ENCODE measurements around the gene VSTM2L.
"Not testable (repeated sequence)": the region's sequence is repeated elsewhere in the genome, so short reads cannot be mapped to it uniquely, and the experiment has no call there.

VSTM2L gene

DNA sequence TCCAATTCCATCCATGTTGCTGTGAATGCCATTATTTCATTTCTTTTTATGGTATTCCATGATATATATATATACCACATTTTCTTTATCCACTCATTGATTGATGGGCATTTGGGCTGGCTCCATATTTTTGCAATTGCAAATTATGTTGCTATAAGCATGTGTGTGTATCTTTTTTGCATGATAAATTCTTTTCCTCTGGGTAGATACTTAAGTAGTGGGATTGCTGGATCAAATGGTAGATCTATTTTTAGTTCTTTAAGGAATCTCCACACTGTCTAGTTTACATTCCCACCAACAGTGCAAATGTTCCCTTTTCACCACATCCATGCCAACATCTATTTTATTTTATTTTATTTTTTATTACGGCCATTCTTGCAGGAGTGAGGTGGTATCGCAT, 60.6 kb downstream of the VSTM2L start:
- not testable (repeated sequence) for H3K27ac ChIP-seq (ENCODE audit: low read depth in 2 of 2, low read length in 2 of 2); H3K9me3 ChIP-seq (ENCODE audit: control insufficient read depth in 2 of 2, low read length in 2 of 2); H3K9ac ChIP-seq (ENCODE audit: low read depth in 1 of 2, low read length in 2 of 2); H3K27me3 ChIP-seq (ENCODE audit: control insufficient read depth in 2 of 2, insufficient read depth in 2 of 2, low read length in 2 of 2); H3K4me1 ChIP-seq (ENCODE audit: control insufficient read depth in 2 of 2, insufficient read depth in 2 of 2, low read length in 2 of 2); H3K36me3 ChIP-seq (ENCODE audit: control insufficient read depth in 2 of 2, insufficient read depth in 2 of 2, low read length in 2 of 2); H3K4me3 ChIP-seq (ENCODE audit: low read length in 2 of 2)

DNA sequence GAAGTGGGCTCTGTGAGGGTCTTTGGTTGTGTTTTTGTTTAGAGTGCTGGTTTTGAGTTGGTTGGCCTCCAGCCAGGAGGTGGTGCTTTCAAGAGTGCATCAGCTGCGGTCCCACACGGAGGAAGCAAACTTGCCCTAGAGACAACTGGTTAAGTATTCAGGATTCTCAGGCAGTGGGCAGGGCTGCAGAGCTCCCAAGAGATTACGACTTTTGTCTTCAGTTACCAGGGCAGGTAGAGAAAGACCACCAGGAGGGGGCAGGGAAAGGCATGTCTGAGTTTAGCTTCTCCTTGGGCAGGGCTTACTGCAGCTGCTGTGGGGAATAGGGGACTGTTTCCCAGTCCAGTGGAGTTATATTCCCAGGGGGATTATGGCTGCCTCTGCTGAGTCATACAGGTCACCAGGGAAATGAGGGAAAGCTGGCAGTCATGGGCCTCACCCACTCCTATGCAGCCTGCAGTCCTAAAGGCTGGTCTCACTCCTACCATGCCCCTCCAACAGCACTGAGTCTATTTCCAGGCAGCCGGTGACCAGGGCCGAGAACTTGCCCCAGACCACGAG, 66.0 kb downstream of the VSTM2L start:
- Histone ChIP-seq H3K27ac (ENCODE audit: low read depth in 2 of 2, low read length in 2 of 2) (no peak overlapping the region), H3K4me3 (ENCODE audit: low read length in 2 of 2) (no peak overlapping the region), H3K4me1 (ENCODE audit: control insufficient read depth in 2 of 2, insufficient read depth in 2 of 2, low read length in 2 of 2) (no peaks in the 10 kb centered on the region), H3K27me3 (ENCODE audit: control insufficient read depth in 2 of 2, insufficient read depth in 2 of 2, low read length in 2 of 2) (no peaks in the 10 kb centered on the region), H3K9ac (ENCODE audit: low read depth in 1 of 2, low read length in 2 of 2) (no peak overlapping the region), H3K9me3 (ENCODE audit: control insufficient read depth in 2 of 2, low read length in 2 of 2) (no peaks in the 10 kb centered on the region), H3K36me3 (ENCODE audit: control insufficient read depth in 2 of 2, insufficient read depth in 2 of 2, low read length in 2 of 2) (no peaks in the 10 kb centered on the region)

DNA sequence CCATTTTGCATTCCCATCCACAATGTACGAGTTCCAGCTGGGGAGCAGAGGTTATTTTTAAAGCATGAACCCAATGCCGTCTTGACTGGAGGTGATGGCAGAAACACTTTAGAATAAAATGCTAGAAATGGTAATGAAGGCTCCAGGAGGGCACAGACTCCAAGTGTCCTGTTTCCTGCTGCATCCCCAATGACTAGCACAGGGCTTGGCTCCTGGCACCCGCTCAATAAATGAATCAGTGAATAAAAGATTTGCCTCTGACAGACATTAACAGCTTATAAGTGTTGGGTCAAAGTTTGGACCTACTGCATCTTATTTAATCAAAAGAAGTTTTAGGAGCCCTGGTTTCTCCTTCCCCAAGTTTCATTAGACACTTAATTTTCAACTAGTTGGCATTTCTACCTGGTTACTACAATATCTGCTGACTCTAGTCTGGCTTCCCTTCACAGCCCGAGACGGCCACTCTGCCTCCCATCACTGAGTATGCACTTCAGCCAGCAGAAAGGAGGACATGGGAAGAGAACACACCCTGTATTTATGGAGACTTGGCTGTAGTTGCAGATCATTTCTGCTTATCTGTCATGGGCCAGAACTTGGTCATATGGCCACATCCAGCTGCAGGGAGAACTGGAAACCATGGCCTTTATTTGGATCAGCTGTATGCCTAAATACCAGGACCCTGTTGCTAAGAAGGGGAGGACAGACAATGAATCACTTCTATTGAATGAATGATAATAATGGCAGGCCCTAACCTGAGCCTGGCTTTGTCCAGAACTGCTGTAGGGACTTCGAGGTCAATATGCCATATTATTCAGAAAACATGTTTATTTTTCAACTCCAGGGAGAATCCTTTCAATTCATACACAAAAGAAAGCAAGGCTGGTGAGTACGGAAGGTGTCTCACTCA, 67.3 kb downstream of the VSTM2L start:
- no peak overlapping the region for H3K9ac ChIP-seq (ENCODE audit: low read depth in 1 of 2, low read length in 2 of 2)
- no peaks in the 10 kb centered on the region for H3K36me3 ChIP-seq (ENCODE audit: control insufficient read depth in 2 of 2, insufficient read depth in 2 of 2, low read length in 2 of 2)
- H3K27ac ChIP-seq (ENCODE audit: low read depth in 2 of 2, low read length in 2 of 2): no peak overlapping the region
- H3K4me3 ChIP-seq (ENCODE audit: low read length in 2 of 2): no peak overlapping the region
- no peaks in the 10 kb centered on the region for H3K27me3 ChIP-seq (ENCODE audit: control insufficient read depth in 2 of 2, insufficient read depth in 2 of 2, low read length in 2 of 2)
- H3K9me3 ChIP-seq (ENCODE audit: control insufficient read depth in 2 of 2, low read length in 2 of 2): no peaks in the 10 kb centered on the region
- H3K4me1 ChIP-seq (ENCODE audit: control insufficient read depth in 2 of 2, insufficient read depth in 2 of 2, low read length in 2 of 2): no peaks in the 10 kb centered on the region

DNA sequence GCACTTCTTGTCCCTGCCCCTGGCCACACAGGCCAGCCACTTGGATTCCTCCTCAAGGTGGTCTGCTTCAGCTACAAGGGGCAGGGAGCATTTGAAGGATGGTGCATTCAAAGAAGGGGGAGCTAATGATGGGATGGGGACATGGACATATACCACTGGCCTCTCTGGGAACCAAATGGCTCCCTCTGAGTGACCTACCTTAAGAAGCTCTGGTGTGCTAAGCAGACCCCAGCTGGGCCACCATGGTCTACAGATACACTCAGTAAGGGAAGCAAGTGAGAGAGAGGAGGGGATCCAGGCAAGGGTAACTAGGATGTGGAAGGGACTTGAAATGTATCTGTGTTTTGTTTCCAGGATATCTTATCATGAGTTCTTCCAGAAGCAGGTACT, 67.9 kb downstream of the VSTM2L start:
- Histone ChIP-seq H3K9me3 (ENCODE audit: control insufficient read depth in 2 of 2, low read length in 2 of 2) (no peaks in the 10 kb centered on the region), H3K4me1 (ENCODE audit: control insufficient read depth in 2 of 2, insufficient read depth in 2 of 2, low read length in 2 of 2) (no peaks in the 10 kb centered on the region), H3K36me3 (ENCODE audit: control insufficient read depth in 2 of 2, insufficient read depth in 2 of 2, low read length in 2 of 2) (no peaks in the 10 kb centered on the region), H3K27ac (ENCODE audit: low read depth in 2 of 2, low read length in 2 of 2) (no peak overlapping the region), H3K27me3 (ENCODE audit: control insufficient read depth in 2 of 2, insufficient read depth in 2 of 2, low read length in 2 of 2) (no peaks in the 10 kb centered on the region), H3K9ac (ENCODE audit: low read depth in 1 of 2, low read length in 2 of 2) (no peak overlapping the region), H3K4me3 (ENCODE audit: low read length in 2 of 2) (no peak overlapping the region)

DNA sequence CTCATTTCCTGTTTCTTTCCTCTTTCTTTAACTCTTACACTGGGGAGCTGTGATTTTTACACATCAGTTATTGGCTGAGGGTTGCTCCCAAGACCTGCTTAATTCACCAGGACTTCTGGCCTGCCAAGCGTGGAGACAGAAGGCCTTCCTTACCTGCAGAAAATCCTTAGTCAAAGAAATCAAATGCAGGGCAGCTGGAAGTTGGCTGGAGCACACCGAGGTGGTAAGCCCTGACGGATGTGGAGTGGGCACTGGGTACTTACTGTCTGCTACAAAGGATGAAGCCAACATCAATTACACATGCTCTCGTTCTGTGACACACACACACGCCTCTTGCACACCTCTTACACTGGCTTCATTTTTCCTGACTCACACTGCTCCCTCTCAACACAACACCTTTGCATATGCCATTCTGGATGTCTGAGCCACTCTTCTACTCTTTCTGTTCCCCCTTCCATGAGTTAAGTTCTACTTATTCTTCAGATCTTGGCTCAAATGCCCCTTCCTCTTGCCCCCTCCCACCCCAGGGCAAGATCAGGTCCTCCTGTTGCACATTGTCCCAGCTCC, 68.7 kb downstream of the VSTM2L start:
- no peak overlapping the region for H3K27ac ChIP-seq (ENCODE audit: low read depth in 2 of 2, low read length in 2 of 2)
- H3K4me1 ChIP-seq (ENCODE audit: control insufficient read depth in 2 of 2, insufficient read depth in 2 of 2, low read length in 2 of 2): no peaks in the 10 kb centered on the region
- H3K27me3 ChIP-seq (ENCODE audit: control insufficient read depth in 2 of 2, insufficient read depth in 2 of 2, low read length in 2 of 2): no peaks in the 10 kb centered on the region
- no peak overlapping the region for H3K4me3 ChIP-seq (ENCODE audit: low read length in 2 of 2)
- H3K9ac ChIP-seq (ENCODE audit: low read depth in 1 of 2, low read length in 2 of 2): no peak overlapping the region
- no peaks in the 10 kb centered on the region for H3K36me3 ChIP-seq (ENCODE audit: control insufficient read depth in 2 of 2, insufficient read depth in 2 of 2, low read length in 2 of 2)
- no peaks in the 10 kb centered on the region for H3K9me3 ChIP-seq (ENCODE audit: control insufficient read depth in 2 of 2, low read length in 2 of 2)

DNA sequence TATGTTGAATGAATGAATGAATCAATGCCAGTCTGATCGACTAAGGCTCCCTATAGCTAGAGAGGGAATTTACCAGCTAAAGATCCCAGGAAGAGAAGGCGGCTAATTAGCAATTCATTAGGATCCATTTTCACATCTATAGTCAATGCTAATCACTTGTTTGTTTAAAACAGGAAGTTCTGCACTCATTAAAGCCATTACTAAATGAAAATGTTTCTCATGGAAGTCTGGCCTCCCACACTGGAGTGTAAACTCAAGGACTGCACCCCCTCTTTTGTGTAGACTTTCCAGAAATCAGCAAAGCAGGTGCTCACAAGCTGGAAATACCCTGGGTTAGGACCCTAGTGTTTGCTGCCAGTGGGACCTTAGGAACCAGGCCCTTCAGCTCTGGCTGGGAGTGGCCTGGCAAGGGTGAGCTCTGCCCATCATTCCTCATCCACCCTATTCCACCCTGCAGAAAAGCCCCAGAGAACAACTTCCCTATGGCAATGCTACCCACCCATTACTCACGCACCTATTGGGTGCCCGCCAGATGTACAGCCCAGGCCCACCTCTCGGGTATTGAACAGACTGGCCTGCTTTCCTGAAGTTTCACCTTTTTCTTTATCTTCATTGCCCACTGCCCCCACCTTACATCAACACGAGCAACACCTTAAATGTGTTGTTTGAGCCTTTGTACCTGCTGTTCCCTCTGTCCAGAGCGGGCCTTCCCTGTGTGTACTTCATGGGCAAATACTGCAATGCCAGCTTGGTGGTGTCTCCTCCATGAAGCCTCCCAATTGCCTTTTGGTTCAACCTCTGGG, 69.5 kb downstream of the VSTM2L start:
- Histone ChIP-seq H3K4me1 (ENCODE audit: control insufficient read depth in 2 of 2, insufficient read depth in 2 of 2, low read length in 2 of 2) (no peaks in the 10 kb centered on the region), H3K9me3 (ENCODE audit: control insufficient read depth in 2 of 2, low read length in 2 of 2) (no peaks in the 10 kb centered on the region), H3K4me3 (ENCODE audit: low read length in 2 of 2) (no peak overlapping the region), H3K27ac (ENCODE audit: low read depth in 2 of 2, low read length in 2 of 2) (no peak overlapping the region), H3K36me3 (ENCODE audit: control insufficient read depth in 2 of 2, insufficient read depth in 2 of 2, low read length in 2 of 2) (no peaks in the 10 kb centered on the region), H3K9ac (ENCODE audit: low read depth in 1 of 2, low read length in 2 of 2) (no peak overlapping the region), H3K27me3 (ENCODE audit: control insufficient read depth in 2 of 2, insufficient read depth in 2 of 2, low read length in 2 of 2) (no peaks in the 10 kb centered on the region)

DNA sequence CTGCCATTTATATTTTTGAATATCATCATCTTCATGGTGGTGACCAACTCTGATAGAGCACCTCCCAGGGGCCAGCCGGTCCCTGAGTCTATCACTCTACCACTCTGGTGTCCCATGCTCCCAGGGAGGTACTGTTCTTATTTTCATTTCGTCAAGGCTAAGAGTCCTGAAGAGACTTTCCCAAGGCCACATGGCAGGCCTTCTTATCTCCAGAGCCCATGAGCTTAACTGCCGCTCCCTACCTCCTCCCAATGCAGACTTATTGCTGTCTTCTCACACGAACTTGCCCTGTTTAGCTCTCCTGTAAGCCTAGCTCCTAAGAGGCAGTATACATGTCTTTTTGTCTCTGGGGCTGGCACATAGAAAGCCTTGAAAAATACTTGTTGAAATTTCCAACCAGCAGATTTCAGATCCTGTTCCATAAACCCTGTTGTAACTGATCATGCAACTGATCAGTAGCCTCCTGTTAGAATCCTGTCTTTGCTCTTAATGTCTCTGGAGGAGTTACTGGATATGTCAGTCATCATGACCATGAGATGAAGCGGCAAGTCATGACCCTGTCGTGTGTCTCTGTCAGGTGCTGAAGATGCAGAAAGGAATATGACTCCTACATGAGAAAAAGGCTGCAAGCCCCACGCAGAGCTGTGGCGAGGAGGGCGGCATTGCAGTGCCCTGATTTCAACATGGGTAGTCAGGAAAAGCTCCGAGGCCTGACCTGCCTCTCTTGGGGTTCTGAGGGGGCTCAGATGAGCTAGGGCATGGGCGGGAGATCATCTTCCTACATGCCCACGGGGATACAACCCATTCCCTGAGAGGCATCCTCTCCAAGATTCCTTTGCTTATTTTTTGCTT, 70.4 kb downstream of the VSTM2L start:
- no peaks in the 10 kb centered on the region for H3K9me3 ChIP-seq (ENCODE audit: control insufficient read depth in 2 of 2, low read length in 2 of 2)
- no peak overlapping the region for H3K4me3 ChIP-seq (ENCODE audit: low read length in 2 of 2)
- no peaks in the 10 kb centered on the region for H3K4me1 ChIP-seq (ENCODE audit: control insufficient read depth in 2 of 2, insufficient read depth in 2 of 2, low read length in 2 of 2)
- no peaks in the 10 kb centered on the region for H3K27me3 ChIP-seq (ENCODE audit: control insufficient read depth in 2 of 2, insufficient read depth in 2 of 2, low read length in 2 of 2)
- no peaks in the 10 kb centered on the region for H3K36me3 ChIP-seq (ENCODE audit: control insufficient read depth in 2 of 2, insufficient read depth in 2 of 2, low read length in 2 of 2)
- no peak overlapping the region for H3K27ac ChIP-seq (ENCODE audit: low read depth in 2 of 2, low read length in 2 of 2)
- no peak overlapping the region for H3K9ac ChIP-seq (ENCODE audit: low read depth in 1 of 2, low read length in 2 of 2)

DNA sequence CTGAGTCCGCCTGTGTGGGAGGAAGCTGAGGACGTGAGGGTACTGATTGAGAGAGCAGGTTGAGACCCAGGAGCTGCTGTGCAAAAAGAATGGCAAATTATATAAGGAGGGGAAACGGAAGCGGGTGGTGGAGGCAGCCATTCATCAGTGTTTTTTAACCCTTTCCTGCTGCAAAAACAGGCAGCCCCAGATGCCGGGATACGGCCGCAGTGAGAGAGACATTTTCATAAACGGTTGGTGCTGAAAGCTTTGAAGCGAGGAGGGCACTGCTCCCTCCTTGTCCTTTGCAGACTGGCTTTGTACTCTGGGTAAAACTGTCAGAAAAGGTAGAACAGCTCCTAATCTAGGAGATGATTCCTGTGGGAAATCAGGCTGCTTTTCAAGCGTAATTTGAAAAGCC, 74.0 kb downstream of the VSTM2L start:
- H3K4me1 ChIP-seq (ENCODE audit: control insufficient read depth in 2 of 2, insufficient read depth in 2 of 2, low read length in 2 of 2): no peaks in the 10 kb centered on the region
- peaks cover 3% of the 10 kb centered on the region in 2 donors for H3K36me3 ChIP-seq (ENCODE audit: control insufficient read depth in 2 of 2, insufficient read depth in 2 of 2, low read length in 2 of 2)
- no peak overlapping the region for H3K9ac ChIP-seq (ENCODE audit: low read depth in 1 of 2, low read length in 2 of 2)
- no peaks in the 10 kb centered on the region for H3K27me3 ChIP-seq (ENCODE audit: control insufficient read depth in 2 of 2, insufficient read depth in 2 of 2, low read length in 2 of 2)
- H3K9me3 ChIP-seq (ENCODE audit: control insufficient read depth in 2 of 2, low read length in 2 of 2): no peaks in the 10 kb centered on the region
- no peak overlapping the region for H3K27ac ChIP-seq (ENCODE audit: low read depth in 2 of 2, low read length in 2 of 2)
- H3K4me3 ChIP-seq (ENCODE audit: low read length in 2 of 2): no peak overlapping the region

DNA sequence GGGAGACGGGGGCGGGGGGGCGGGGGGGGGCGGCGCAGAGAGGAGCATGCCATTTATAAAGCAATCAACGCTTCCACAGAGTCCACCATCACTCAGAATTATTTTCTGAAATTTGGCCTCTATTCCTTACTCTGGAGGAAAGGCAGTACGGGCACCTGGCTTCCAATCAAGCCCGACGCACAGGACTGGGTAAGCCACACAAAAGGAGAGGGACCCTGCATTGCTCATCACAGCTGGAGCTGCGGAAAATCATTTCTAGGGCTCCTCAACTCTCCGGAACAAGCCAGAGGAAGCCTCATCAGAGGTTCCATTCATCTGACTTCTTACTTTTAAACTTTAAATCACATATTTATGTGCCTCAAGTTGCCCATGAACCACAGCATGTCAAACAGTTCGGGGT, 74.4 kb downstream of the VSTM2L start:
- no peak overlapping the region for H3K27ac ChIP-seq (ENCODE audit: low read depth in 2 of 2, low read length in 2 of 2)
- H3K9me3 ChIP-seq (ENCODE audit: control insufficient read depth in 2 of 2, low read length in 2 of 2): no peaks in the 10 kb centered on the region
- H3K27me3 ChIP-seq (ENCODE audit: control insufficient read depth in 2 of 2, insufficient read depth in 2 of 2, low read length in 2 of 2): no peaks in the 10 kb centered on the region
- no peaks in the 10 kb centered on the region for H3K4me1 ChIP-seq (ENCODE audit: control insufficient read depth in 2 of 2, insufficient read depth in 2 of 2, low read length in 2 of 2)
- H3K36me3 ChIP-seq (ENCODE audit: control insufficient read depth in 2 of 2, insufficient read depth in 2 of 2, low read length in 2 of 2): peaks cover 3 to 4% of the 10 kb centered on the region in 2 donors
- H3K4me3 ChIP-seq (ENCODE audit: low read length in 2 of 2): no peak overlapping the region
- no peak overlapping the region for H3K9ac ChIP-seq (ENCODE audit: low read depth in 1 of 2, low read length in 2 of 2)
